ENCODE data around the gene TM6SF1.
"Not testable (repeated sequence)": the region's sequence is repeated elsewhere in the genome, so short reads cannot be mapped to it uniquely, and the experiment has no call there.

The TM6SF1 gene
- total RNA-seq, result 0 to 1.7 (median 0.21) reads per million in 9 experiments

DNA sequence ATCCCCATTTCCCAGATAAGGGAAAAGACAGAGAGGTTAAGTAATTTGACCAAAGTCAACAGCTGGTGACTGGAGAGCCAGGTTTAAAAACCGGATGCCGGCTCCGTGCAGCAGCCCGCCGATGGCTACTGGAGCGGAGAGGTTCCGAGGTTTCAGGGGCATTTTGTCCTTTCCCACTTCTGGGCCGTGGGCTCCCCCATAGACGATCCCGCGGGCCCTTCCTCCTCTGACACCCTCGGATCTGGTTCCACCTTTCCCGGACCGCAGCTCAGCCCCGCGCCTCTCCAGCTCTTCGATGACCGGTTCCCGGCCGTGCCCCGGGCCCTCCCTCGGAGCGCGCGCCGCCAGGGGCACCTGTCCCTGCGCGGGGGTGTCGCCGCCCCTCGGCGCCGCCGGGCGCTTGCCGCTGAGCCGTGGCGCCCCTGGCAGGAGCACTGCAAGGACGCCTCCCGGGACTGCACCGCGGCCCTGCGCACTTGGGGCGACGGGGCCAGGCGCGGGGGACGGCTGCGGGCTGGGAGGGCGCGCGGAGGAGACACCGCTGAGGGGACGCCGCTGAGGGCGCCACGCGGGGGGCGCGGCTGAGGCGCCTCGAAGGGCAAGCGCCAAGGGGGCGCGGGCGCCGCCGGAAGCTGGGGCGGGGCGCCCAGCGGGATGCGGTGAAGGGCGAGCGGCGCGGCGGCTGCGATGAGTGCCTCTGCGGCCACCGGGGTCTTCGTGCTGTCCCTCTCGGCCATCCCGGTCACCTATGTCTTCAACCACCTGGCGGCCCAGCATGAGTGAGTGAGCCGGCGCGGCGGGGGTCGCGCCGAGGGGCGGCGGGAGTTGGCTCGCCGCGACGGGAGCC lies at the start of gene TM6SF1:
TSS of gene TM6SF1 (plus strand) at position 652 of the 847 bp plus-strand sequence. CDS start at position 688, 36 bp downstream.
- Mint-ChIP-seq H3K4me1 (ENCODE audit: low read depth in 2 of 2) (peaks cover 5 to 11% of the 10 kb centered on the region in 2 donors), H3K4me3 (peak within 1 kb of the TSS; percentile 69 to 73), H3K27ac (peak within 1 kb of the TSS in 1 of 2 donors; percentile 27), H3K9me3 (no peaks in the 10 kb centered on the region), H3K36me3 (ENCODE audit: insufficient read depth) (no peaks in the 10 kb centered on the region), H3K27me3 (peaks cover 66 to 80% of the 10 kb centered on the region in 2 donors)
- peak; percentile 39 for ATAC-seq (replicated peaks)
- no peak for DNase-seq

DNA sequence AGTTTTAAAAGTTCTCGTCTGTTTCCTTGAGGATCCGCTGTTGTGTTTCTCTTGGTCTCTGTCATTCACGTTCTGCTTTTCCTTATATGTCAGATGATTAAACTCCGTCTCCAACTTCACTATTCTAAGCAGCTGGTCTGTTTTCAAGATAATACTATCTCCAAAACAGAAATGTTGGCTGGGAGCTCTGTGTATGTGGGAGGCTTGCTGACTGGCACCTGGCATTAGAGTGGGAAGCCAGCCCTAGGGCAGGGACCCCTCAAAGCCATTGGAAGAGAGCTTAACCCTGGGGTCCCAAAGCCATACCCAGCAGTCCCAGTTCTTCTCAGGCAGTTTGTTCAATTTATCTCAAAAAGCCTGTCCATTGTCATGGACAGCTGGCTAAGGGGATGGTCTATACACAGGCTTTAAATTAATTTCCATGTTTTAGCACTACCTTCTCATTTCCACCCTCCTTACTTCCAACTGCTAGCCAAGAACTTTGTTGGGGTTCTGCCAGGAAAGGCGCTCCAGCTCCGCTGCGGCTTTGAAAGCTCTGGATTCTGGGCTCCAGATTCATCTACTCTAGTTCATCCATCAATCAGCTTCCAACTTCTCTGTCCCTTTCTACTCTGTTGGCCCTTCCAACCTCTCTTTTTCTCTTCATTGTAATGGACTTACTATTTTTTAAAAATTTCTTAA lies 49.6 kb upstream of the TM6SF1 start:
- DNase-seq, result no peak
- H3K27me3 Mint-ChIP-seq, result no peaks in the 10 kb centered on the region
- H3K9me3 Mint-ChIP-seq, result no peaks in the 10 kb centered on the region
- H3K4me1 Mint-ChIP-seq (ENCODE audit: low read depth in 2 of 2), result peaks cover 14 to 24% of the 10 kb centered on the region in 2 donors
- H3K4me3 Mint-ChIP-seq, result peak overlapping the region in 1 of 2 donors; percentile 54
- H3K27ac Mint-ChIP-seq, result peak overlapping the region; percentile 52 to 72
- no peak for ATAC-seq (replicated peaks)
- peaks cover 46% of the 10 kb centered on the region for H3K36me3 Mint-ChIP-seq (ENCODE audit: insufficient read depth)

DNA sequence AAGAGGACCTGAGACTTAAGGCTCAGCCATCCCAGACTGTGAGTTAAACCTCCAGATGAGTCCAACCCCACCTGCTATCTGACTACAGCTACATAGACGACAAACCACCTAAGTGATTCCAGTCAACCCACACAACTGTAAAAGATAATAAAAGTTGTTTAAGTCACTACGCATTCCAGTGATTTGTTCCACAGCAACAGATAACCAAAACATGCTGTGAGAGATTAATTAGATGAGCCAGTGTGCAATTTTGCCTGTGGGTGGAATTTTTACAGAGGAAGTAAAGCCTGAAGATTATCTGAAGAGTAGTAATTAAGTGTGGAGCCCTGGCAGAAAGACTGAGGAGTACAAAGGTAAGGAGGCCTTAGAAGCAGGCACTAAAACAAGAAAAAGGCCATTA lies 45.8 kb upstream of the TM6SF1 start:
- Mint-ChIP-seq H3K27me3 (no peaks in the 10 kb centered on the region), H3K27ac (no peak overlapping the region), H3K4me1 (ENCODE audit: low read depth in 2 of 2) (peaks cover 18 to 41% of the 10 kb centered on the region in 2 donors), H3K36me3 (ENCODE audit: insufficient read depth) (peaks cover 16% of the 10 kb centered on the region), H3K4me3 (no peak overlapping the region), H3K9me3 (no peaks in the 10 kb centered on the region)
- ATAC-seq (replicated peaks) (no peak), DNase-seq (no peak)

DNA sequence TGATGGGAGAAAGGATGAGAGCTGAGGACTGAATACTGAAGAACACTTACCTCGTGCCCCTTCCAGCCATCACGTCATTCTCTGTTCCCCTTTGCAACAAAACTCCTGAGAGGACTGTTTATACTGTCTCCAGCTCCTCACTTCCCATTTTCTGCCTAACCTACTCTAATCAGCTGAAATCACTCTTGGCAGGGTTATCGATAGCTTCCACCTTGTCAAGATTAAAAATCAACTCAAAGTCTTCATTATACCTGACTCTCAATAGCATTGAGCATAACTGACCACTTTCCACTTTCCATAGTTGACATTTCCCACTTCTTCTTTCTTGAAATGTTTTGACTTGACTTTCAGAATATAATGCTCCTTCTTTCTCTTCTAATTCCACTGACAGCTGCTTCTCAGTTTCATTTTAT lies 44.7 kb upstream of the TM6SF1 start:
- no peaks in the 10 kb centered on the region for H3K9me3 Mint-ChIP-seq
- H3K4me1 Mint-ChIP-seq (ENCODE audit: low read depth in 2 of 2), result peaks cover 10 to 32% of the 10 kb centered on the region in 2 donors
- H3K4me3 Mint-ChIP-seq, result no peak overlapping the region
- no peak for ATAC-seq (replicated peaks)
- no peak overlapping the region for H3K27ac Mint-ChIP-seq
- peaks cover 12% of the 10 kb centered on the region for H3K36me3 Mint-ChIP-seq (ENCODE audit: insufficient read depth)
- H3K27me3 Mint-ChIP-seq, result no peaks in the 10 kb centered on the region
- no peak for DNase-seq

DNA sequence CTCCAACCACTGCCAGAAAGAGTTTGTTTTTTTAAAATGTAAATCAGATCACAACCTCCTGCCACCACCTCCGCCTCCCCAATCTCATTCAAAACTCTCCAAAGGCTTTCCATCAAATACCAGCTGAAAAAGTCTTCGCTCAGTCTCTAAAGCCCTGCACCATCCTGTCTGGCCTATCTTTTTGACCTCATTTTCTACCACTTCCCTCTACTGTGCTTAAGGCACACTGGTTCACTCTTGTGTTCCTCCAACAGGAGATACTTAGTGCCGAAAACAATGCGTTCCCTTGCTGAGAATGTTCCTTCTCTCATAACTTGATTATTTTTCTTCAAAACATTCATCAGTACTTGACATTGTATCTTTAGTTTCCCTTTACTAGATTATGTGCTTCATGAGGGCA lies 43.9 kb upstream of the TM6SF1 start:
- no peak for DNase-seq
- Mint-ChIP-seq H3K36me3 (ENCODE audit: insufficient read depth) (peaks cover 8% of the 10 kb centered on the region), H3K27me3 (no peaks in the 10 kb centered on the region), H3K4me3 (no peak overlapping the region), H3K27ac (no peak overlapping the region), H3K9me3 (no peaks in the 10 kb centered on the region), H3K4me1 (ENCODE audit: low read depth in 2 of 2) (peaks cover 9 to 26% of the 10 kb centered on the region in 2 donors)
- peak; percentile 10 for ATAC-seq (replicated peaks)

DNA sequence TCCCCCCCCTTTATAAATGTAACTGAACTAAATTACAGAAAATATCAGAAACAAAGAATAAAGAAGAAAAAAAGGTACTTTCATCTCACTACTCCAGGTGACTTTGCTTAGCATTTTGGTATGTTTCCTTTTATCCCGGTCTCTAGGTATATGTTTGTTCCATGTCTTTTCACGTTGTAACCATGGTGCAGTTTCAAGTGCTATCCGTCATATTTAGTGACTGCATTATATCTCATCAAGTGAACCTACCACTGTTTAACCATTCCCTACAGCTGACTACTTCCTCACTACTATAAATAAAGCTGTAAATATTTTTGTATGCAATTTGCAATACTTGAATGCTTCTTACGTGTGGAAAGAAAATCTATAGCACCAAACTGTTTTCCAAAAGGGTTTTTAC lies 42.6 kb upstream of the TM6SF1 start:
- DNase-seq (no peak), ATAC-seq (replicated peaks) (no peak)
- Mint-ChIP-seq H3K27me3 (no peaks in the 10 kb centered on the region), H3K9me3 (no peaks in the 10 kb centered on the region), H3K36me3 (ENCODE audit: insufficient read depth) (peaks cover 5% of the 10 kb centered on the region), H3K27ac (peak overlapping the region in 1 of 2 donors; percentile 72), H3K4me3 (no peak overlapping the region), H3K4me1 (ENCODE audit: low read depth in 2 of 2) (peaks cover 9 to 20% of the 10 kb centered on the region in 2 donors)

DNA sequence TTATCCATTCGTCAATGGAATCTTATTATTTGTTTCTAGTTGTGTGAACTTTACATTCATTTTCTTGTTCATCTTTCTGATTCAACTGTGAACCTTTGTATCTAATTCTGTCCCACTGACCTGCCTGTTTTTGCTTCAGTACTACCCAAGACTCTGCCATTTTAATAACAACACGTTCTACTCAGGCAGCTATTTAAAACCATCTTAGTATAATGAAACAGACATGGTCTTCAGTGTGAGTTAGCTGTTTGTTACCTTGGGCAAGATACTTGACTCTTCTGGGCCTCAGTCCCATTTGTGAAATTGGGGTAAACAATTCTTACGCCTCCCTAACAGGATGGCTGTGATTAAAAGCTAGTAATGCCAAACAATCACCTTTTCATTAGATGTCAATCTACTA lies 42.0 kb upstream of the TM6SF1 start:
- no peak for DNase-seq
- ATAC-seq (replicated peaks), result no peak
- Mint-ChIP-seq H3K4me3 (no peak overlapping the region), H3K36me3 (ENCODE audit: insufficient read depth) (peaks cover 4% of the 10 kb centered on the region), H3K27me3 (no peaks in the 10 kb centered on the region), H3K9me3 (no peaks in the 10 kb centered on the region), H3K4me1 (ENCODE audit: low read depth in 2 of 2) (peaks cover 9 to 20% of the 10 kb centered on the region in 2 donors), H3K27ac (peak overlapping the region in 1 of 2 donors; percentile 72)

DNA sequence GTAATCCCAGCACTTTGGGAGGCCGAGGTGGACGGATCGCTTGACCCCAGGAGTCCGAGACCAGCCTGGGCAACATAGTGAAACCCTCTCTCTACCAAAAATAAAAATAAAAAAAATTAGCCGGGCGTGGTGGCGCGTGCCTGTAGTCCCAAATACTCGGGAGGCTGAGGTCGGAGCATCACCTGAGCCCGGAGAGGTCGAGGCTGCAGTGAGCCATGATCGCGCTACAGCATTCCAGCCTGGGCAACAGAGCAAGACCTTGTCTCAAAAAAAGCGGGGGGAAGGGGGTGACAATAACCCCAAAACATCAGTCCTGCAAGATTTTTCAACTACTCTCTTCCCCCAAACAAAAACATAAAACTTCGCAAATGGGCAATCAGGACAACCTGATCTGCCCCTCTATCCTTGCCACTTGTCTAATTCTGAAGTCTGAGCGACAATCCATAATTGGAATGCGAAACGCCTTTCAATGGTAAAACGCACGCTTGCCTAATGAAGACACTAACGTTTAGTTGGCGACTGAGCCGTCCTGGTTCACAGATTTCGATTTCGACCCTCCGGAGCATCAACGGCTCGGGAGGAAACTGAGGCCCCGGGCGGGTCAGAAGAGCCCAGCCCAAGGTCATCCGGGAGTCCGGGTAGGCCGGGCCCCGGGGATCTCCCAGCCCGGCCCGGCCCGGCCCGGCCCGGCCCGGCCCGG lies 41.3 kb upstream of the TM6SF1 start:
- peaks cover 4% of the 10 kb centered on the region for H3K36me3 Mint-ChIP-seq (ENCODE audit: insufficient read depth)
- ATAC-seq (replicated peaks) (no peak), DNase-seq (no peak)
- H3K4me1 Mint-ChIP-seq (ENCODE audit: low read depth in 2 of 2), result peaks cover 9 to 20% of the 10 kb centered on the region in 2 donors
- H3K27me3 Mint-ChIP-seq, result no peaks in the 10 kb centered on the region
- H3K4me3 Mint-ChIP-seq, result no peak overlapping the region
- peak overlapping the region in 1 of 2 donors; percentile 72 for H3K27ac Mint-ChIP-seq
- H3K9me3 Mint-ChIP-seq, result no peaks in the 10 kb centered on the region

DNA sequence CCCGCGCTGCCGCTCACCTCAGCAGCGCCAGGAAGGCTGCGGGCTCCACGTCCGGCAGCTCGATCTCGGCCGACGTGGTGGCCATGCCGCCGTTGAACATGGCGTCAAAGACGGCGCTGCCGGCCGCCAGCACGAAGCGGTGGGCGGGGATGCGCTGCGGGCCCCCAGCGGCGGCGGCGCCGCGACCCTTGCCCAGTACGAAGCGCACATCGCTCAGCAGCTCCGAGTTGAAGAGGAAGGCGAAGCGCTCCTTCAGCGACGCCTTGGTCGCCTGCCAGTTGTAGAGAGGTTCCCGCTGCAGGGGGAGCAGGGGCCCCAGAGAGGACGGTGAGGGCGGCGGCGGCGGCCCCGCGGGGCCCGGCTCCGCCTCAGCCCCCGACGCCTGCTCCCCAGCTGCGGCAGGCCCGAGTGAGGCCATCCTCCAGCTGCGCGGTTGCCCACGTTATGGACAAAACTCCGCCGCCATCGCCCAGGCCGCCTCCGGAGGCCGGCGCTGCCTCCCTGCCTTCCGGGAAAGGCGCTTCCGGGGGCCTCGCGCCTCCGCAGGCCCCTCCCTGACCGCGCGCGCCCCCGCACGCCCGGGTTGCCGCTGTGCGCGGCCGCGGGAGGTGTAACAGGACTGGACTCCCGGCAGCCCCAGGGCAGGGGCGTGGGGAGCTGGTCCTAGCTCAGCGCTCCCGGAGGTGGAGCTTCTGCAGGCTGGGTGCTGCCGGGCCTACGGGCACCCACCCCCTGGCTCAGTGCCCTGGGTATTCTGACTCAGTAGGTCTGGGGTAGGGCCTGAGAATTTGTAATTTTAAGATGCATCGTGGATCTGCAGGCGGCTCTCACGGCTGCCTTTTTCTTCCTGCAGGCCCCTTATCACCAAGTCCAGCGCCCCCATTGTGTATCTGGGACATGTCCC lies 40.5 kb upstream of the TM6SF1 start, which contains the start of gene BTBD1:
TSS of gene BTBD1 (minus strand) at position 519 of the 904 bp plus-strand sequence. CDS start at position 418, 101 bp downstream.
- DNase-seq (peak; percentile 59 to 71 (median 70)), ATAC-seq (replicated peaks) (peak; percentile 79)
- H3K27me3 Mint-ChIP-seq, result no peaks in the 10 kb centered on the region
- H3K9me3 Mint-ChIP-seq, result no peaks in the 10 kb centered on the region
- no peak within 1 kb of the TSS for H3K4me3 Mint-ChIP-seq
- H3K36me3 Mint-ChIP-seq (ENCODE audit: insufficient read depth), result peaks cover 4% of the 10 kb centered on the region
- peak within 1 kb of the TSS; percentile 86 to 87 for H3K27ac Mint-ChIP-seq
- peaks cover 9 to 20% of the 10 kb centered on the region in 2 donors for H3K4me1 Mint-ChIP-seq (ENCODE audit: low read depth in 2 of 2)

DNA sequence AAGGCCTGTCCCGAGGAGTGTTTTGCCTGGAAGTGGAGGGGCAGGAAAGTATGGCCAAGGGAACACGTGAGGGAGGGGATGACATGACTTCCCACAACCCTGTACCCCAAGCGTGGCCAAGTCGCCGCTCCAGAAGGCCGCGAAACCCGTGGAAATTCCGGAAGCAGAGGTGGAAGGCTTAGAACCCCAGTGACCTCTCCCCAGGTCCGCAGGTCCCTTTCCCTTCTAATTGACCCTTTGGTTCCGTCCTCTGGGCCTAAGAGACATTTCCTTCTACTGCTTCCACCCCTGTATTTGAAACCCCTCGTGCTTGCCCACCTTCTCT lies 39.8 kb upstream of the TM6SF1 start:
- DNase-seq (no peak), ATAC-seq (replicated peaks) (no peak)
- Mint-ChIP-seq H3K27ac (peak overlapping the region; percentile 86 to 87), H3K27me3 (peaks cover 0 to 6% of the 10 kb centered on the region in 2 donors), H3K9me3 (no peaks in the 10 kb centered on the region), H3K36me3 (ENCODE audit: insufficient read depth) (peaks cover 4% of the 10 kb centered on the region), H3K4me1 (ENCODE audit: low read depth in 2 of 2) (peaks cover 9 to 20% of the 10 kb centered on the region in 2 donors), H3K4me3 (no peak overlapping the region)

DNA sequence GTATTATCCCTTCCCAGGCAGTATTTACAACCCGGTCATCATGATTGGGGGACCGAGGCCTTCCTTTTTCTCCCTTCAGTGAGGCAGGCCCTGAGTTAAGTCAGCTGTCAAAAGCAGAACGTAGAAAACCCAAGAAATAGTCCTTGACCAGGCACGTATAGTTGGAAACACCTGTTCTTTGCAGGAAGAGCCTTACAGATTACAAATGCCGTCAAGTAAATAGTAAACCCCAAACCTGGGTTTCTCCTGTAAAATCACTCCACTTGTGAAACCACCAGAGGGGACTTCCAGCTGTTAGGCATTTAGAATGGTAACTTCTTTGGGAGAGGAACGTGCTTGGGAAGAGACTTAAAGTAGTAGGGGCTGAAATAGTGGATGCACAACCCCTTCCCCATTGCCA lies 39.4 kb upstream of the TM6SF1 start:
- Mint-ChIP-seq H3K4me3 (no peak overlapping the region), H3K27ac (peak overlapping the region; percentile 86 to 87), H3K9me3 (no peaks in the 10 kb centered on the region), H3K36me3 (ENCODE audit: insufficient read depth) (peaks cover 4% of the 10 kb centered on the region), H3K27me3 (peaks cover 0 to 6% of the 10 kb centered on the region in 2 donors), H3K4me1 (ENCODE audit: low read depth in 2 of 2) (peaks cover 9 to 20% of the 10 kb centered on the region in 2 donors)
- ATAC-seq (replicated peaks) (no peak), DNase-seq (no peak)

DNA sequence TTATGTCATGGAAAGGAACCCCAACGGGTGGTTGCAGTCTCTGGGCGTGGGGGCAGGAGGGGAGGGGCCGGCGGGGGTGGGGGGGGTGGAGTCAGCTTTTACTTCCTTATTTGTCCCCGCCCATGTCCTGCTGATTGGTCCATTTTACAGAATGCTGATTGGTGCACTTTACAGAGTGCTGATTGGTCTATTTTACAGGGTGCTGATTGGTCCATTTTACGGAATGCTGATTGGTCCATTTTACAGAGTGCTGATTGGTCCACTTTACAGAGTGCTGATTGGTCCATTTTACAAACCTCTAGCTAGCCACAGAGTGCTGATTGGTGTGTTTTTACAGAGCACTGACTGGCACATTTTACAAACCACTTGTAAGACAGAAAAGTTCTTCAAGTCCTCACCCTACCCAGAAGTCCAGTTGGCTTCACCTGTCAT lies 38.2 kb upstream of the TM6SF1 start:
- DNase-seq (peak; percentile 17 to 23 (median 18)), ATAC-seq (replicated peaks) (peak; percentile 15)
- Mint-ChIP-seq H3K4me3 (peak overlapping the region in 1 of 2 donors; percentile 48), H3K27ac (peak overlapping the region in 1 of 2 donors; percentile 82), H3K4me1 (ENCODE audit: low read depth in 2 of 2) (peaks cover 9 to 20% of the 10 kb centered on the region in 2 donors)
- H3K27me3 Mint-ChIP-seq; H3K36me3 Mint-ChIP-seq (ENCODE audit: insufficient read depth); H3K9me3 Mint-ChIP-seq: not testable (repeated sequence)

All from effector memory CD8-positive, alpha-beta T cell (primary cell).